Raji (cell line): Measurements from ENCODE around the gene NHLRC3.

Experiments
- POLR2A ChIP-seq: IDR thresholded peaks from 2 replicates; pipeline ENCODE4 v1.6.1; 2011; ENCODE audit warnings: low read depth, low read length, control low read depth; ENCODE audit not compliant: insufficient read depth

NHLRC3 gene

DNA sequence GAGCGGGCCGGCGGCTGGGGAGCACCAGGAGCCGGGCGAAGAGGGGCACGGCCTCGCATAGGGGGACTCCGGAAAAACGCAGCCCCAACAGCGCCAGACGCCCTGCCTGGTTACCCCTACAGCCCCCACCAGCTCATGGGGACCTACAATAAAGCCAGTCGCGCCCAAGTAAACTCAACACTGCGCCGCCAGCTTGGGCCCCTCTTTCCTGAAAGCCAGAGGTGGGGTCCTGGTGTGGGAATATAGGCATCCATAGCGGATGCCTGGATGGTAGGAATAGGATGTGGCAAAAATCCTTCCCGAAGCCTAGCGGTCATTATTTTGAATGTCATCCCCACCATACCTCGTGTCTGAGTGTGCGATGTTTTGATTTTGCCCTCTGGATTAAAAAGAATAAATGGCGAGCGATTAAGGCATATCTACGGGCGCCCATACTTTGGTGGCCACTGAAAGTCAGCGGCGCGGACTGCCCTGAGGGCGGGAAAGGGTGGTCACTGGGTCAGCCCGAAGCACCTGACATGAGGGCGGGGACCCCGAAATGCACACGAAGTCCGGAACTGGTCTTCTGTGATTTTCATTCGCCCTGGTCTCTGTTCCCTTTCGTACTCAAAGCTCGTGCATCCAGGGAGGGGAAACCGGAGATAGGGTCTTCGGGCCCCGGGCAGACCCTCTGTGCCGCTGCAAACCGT is at the start of gene NHLRC3, which contains the start of gene PROSER1:
Gene NHLRC3 (plus strand): TSS at position 577 of the 689 bp plus-strand sequence. CDS start 184 bp downstream, outside the sequence.
Gene PROSER1 (minus strand): TSS at position 210 of the 689 bp plus-strand sequence. CDS start 847 bp downstream, outside the sequence.
- peak; percentile 72 for TF ChIP-seq POLR2A

DNA sequence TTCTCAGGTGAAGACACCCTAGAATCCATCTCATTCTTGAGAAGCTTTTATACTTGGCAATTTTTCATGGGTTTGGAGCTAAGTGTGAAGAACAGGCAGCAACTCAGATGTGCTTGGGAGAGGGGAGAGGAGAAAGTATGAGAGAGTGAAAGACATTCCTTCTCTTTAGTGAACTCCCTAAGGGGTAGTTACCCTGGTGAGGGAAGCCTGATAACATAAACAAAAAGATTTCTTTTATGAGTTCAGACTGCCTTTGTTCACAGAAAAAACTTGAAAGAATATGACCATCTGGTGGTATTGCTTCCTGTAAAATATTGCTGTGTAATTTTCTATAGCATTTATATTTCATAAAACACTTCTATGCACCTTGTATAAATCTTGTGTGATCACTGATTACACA is 47.6 kb upstream of the NHLRC3 start, which contains the start of gene STOML3:
Gene STOML3 (minus strand): TSS at position 139 of the 400 bp plus-strand sequence. CDS start 110 bp downstream, at position 29.
- no peak for TF ChIP-seq POLR2A

GRCh38 chr13:38993381-38993780 is 44.9 kb upstream of the NHLRC3 start:
- TF ChIP-seq POLR2A, result no peak

DNA sequence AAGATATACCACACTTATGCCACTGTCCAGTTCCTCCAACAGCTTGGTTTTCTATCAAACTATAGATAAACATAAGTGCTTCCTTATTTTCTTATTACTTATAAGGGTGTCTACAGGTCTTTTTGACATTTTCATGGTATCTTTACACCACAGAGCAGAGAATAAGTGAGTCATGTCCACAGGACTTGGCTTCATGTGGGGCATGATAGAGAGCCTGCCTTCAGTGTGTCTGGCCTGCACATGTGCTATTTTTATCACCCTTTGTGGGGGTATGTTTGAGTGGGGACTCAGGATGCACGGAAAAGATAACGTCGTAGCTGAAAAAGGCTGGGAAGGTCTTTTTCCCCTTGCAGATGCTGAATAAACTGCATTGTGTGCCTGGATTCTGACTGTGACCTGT is 39.5 kb upstream of the NHLRC3 start:
- TF ChIP-seq POLR2A, result no peak

DNA sequence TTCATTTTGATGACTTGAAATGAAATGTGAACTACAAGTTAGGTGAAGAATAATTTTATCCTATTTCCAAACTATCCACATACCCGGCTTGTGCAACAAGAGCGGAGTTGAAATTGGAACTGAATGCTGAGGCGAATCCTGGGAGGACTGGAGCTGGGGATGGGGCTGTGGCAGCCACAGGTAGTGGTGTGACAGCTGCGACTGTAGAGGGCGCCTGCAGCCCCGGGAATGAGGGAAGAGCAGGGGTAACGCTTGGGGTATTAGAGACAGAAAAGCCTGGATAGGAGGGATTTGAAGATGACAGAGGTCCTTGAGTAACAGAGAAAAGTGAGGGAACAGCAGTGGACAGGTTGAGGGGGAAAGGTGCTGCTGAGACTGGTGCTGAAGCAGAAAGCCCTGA is 25.6 kb upstream of the NHLRC3 start:
- TF ChIP-seq POLR2A, result no peak

- no peak for TF ChIP-seq POLR2A
Measured at GRCh38 chr13:39013462-39013861, 24.8 kb upstream of the NHLRC3 start.

GRCh38 chr13:39016087-39016486 is 22.2 kb upstream of the NHLRC3 start:
- TF ChIP-seq POLR2A, result no peak

DNA sequence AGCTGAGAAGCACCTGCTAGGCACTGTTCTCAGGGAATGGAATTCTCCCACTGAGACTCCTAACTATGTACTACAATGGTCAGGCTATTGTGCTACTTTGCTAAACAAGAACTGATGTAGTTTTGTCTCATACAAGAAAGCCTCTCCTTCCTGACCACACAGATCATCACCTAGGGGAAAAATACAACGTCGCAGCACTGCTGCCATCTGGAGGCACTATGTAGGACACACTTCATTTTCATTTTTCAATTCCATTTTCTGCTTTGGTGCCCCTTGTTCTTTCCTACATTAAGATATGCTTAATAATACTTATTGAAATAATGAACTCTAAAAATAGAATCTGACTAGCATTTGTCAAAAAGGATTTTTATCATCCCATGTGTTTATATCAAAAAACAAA is 21.5 kb upstream of the NHLRC3 start:
- no peak for TF ChIP-seq POLR2A

DNA sequence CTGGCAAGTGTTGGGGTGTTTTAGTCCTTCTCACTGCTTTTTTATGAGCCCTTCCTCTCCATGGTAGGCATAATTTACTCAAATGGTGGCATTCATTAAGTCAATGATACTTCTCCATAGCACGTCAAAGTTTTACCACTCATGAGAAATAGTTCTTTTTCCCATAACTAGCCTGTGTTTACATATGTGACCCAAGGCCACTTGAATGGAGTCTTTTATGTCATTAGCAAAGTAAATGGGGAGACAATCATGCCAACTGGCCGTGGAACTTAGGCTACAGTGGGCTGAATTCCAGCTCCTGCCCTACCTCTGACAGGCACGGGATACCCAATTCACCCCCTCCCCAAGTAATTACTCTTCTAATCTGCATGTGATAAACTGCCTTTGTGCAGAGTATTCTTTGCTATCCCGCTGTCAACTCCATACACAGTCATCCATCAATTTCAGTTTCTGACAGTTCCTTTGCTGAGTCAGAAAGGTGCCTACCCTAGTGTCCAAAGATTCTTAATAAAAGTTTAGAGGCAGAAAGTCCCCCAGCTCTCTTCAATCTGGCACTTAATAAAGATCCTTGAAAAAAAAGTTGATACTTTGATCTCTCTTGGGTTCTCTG is 17.3 kb upstream of the NHLRC3 start:
- no peak for TF ChIP-seq POLR2A

DNA sequence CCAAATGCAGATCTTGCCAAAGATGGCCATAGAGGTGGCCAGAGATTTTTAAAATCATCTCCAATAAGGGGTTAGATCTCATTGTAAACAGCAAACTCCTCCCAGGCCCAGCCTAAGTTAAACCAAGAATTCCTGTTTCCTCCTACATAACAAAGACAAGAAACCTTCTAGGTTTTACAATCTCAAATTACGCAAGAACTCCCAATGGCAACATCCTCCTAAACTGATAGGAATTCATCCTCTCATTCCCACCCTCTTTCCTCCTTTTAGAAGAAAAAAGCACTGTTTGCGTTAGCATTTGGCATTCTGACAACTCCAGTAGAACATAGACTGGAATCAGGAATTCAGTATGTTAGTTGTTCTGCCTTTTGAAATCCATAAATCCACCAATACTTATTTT is 14.9 kb upstream of the NHLRC3 start:
- TF ChIP-seq POLR2A, result no peak

DNA sequence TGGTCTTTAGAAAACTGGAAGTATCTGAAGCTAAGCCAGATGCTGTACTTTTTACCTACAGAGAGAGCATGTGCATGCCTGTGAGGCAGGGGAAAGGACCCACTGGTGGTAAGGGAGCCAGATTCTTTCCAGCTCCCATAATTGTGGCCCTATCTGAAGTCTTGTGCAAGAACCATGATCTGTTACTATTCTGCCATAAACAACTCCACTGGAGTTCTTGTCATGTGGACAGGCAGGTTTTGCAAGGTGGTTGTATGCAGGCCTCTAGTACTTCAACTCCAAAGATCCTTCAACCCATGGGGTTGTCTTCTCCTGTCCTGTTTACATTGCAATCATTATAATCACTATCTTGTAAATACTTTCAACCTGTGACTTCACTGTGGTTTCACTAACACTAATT is 14.5 kb upstream of the NHLRC3 start:
- TF ChIP-seq POLR2A, result no peak

- TF ChIP-seq POLR2A, result no peak
Measured at GRCh38 chr13:39025433-39025839, 12.8 kb upstream of the NHLRC3 start.

DNA sequence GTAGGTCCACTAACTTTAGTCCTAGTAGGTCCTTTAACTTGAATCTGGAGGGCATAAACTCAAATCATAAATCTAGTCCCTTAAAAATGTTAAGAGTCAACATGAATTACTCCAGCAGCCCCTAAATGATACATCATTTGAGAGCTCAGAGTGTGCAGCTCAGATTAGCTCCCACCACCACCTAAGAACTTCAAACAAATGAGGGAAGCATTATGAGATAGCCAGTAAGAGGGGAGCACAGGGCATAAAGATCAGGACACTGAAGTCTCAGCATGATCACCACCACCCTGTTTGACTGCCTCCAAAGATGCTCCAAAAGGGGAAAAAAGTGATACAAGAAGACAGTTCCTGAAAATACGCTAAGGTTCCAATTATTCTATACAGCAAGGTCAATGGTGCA is 6.1 kb upstream of the NHLRC3 start:
- no peak for TF ChIP-seq POLR2A

DNA sequence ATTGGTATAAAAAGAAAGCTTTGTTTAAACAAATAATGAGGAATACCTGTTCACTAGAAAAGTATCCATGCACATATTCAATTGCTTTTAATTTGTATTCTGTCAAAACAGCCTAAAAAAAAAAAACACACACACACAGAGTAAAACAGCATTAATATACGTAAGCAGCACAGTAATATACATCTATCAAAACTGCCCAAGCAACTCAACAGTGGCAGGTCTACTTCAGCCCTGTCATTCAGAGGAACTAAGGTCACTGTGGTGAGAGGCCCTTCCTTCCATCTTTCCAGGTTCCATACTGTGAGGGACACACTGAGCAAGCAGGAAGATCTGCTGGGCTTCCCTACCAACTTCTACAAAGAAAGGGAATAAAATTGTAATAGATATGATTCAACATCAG is 4.2 kb upstream of the NHLRC3 start:
- TF ChIP-seq POLR2A, result no peak

- no peak for TF ChIP-seq POLR2A
Measured at GRCh38 chr13:39035204-39035603, 3.1 kb upstream of the NHLRC3 start.

DNA sequence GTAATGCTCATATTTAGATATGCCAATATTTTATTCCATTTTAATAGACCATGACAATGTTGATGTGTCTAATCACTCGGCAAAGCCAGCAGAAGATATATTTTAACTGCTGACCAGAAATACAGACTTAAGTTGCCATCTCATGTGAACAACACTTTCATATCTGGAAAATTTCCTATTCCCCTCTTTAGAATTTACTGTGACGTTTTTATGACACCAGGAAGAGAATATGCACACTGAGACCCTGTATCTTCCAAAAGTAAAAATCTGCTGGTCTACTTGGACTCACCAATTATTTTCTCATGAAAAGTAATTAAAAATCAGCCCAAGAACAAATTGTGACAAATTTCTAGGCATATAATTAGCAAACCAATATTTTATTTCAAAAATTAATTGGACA is 2.5 kb upstream of the NHLRC3 start:
- TF ChIP-seq POLR2A, result no peak
